IgD-negative memory B cell (primary cell): ENCODE data around the gene RAB37. TPM values are rescaled to one million over a fixed set of nuclear protein-coding genes. Genes with fewer than 3 reads are reported as not detected.

Experiments
- H3K27ac Mint-ChIP-seq, 3 donors: one replicate each; pipeline ENCODE4 v1.8.0; 2020 to 2022; ENCODE audit warnings: mild to moderate bottlenecking in 3 of 3, mixed read lengths in 3 of 3, moderate library complexity in 1 of 3
- H3K27me3 Mint-ChIP-seq: one replicate; pipeline ENCODE4 v1.8.0; 2021; ENCODE audit warnings: mixed read lengths
- H3K36me3 Mint-ChIP-seq: one replicate; pipeline ENCODE4 v1.8.0; 2020; ENCODE audit warnings: mild to moderate bottlenecking, mixed read lengths
- H3K4me1 Mint-ChIP-seq, 3 donors: one replicate each; pipeline ENCODE4 v1.8.0; 2020 to 2022; ENCODE audit warnings: mixed read lengths in 3 of 3, mild to moderate bottlenecking in 1 of 3
- H3K4me3 Mint-ChIP-seq, 4 donors: one replicate each; pipeline ENCODE4 v1.8.0; 2020 to 2022; ENCODE audit warnings: mild to moderate bottlenecking in 4 of 4, mixed read lengths in 4 of 4, moderate library complexity in 3 of 4
- H3K9me3 Mint-ChIP-seq, 3 donors: one replicate each; pipeline ENCODE4 v1.8.0; 2020 to 2021; ENCODE audit warnings: mixed read lengths in 3 of 3, mild to moderate bottlenecking in 1 of 3
- polyA plus RNA-seq: library from polyadenylated mRNA; unstranded; fragments of 300-500 nt; fragmentation: Illumina TruSeq; gene quantifications from one replicate; pipeline ENCODE4 v1.2.3, GENCODE V29; 2021

Gene RAB37
- polyA plus RNA-seq, 1 donor from 2014 or later, result 76.5 TPM

- Mint-ChIP-seq H3K27me3 (no peaks in the 10 kb centered on the region), H3K36me3 (no peaks in the 10 kb centered on the region), H3K4me3 (peak overlapping the region in 1 of 4 donors; percentile 54), H3K4me1 (peaks cover 43 to 53% (median 53%) of the 10 kb centered on the region in 3 donors), H3K27ac (no peak overlapping the region), H3K9me3 (no peaks in the 10 kb centered on the region)
These were observed 8.6 kb downstream of the RAB37 start for GRCh38 chr17:74745548-74746177.

- Mint-ChIP-seq H3K27ac (peak overlapping the region in 2 of 3 donors; percentile 53 to 57), H3K4me3 (peak overlapping the region; percentile 12 to 98 (median 71)), H3K27me3 (no peaks in the 10 kb centered on the region), H3K4me1 (peaks cover 48 to 55% (median 54%) of the 10 kb centered on the region in 3 donors), H3K36me3 (no peaks in the 10 kb centered on the region), H3K9me3 (no peaks in the 10 kb centered on the region)
These were observed 9.3 kb downstream of the RAB37 start for GRCh38 chr17:74746376-74746775.

- Mint-ChIP-seq H3K9me3 (no peaks in the 10 kb centered on the region), H3K36me3 (no peaks in the 10 kb centered on the region), H3K4me3 (peak overlapping the region in 3 of 4 donors; percentile 58 to 98 (median 84)), H3K27ac (peak overlapping the region in 2 of 3 donors; percentile 53 to 57), H3K27me3 (no peaks in the 10 kb centered on the region), H3K4me1 (peaks cover 43 to 54% (median 50%) of the 10 kb centered on the region in 3 donors)
These were observed 9.9 kb downstream of the RAB37 start for GRCh38 chr17:74746922-74747321.

DNA sequence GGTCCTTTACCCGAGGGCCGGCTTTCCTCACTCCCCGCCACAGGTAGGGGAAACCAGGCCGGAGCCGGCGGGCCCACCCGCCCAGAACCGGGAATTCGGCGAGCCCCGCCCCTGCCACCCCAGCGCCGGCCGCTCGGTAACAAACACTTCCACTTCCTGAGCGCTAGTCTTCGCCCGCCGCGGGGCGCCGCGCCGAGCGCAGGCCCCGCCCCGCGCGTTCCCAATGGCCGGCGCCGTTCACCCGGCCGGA is 11.1 kb downstream of the RAB37 start:
- Mint-ChIP-seq H3K4me1 (peaks cover 39 to 52% (median 48%) of the 10 kb centered on the region in 3 donors), H3K27me3 (no peaks in the 10 kb centered on the region), H3K4me3 (peak overlapping the region; percentile 49 to 98 (median 74)), H3K36me3 (peaks cover 4% of the 10 kb centered on the region), H3K27ac (peak overlapping the region in 1 of 3 donors; percentile 80), H3K9me3 (no peaks in the 10 kb centered on the region)

GRCh38 chr17:74748529-74749278 is 11.6 kb downstream of the RAB37 start, which contains the start of gene NHERF1:
NHERF1 (plus strand) TSS chr17:74748628; CDS start chr17:74748847, 219 bp downstream.
- Mint-ChIP-seq H3K27me3 (no peaks in the 10 kb centered on the region), H3K36me3 (peaks cover 4% of the 10 kb centered on the region), H3K4me1 (peaks cover 37 to 49% (median 45%) of the 10 kb centered on the region in 3 donors), H3K4me3 (peak within 1 kb of the TSS; percentile 90 to 98 (median 96)), H3K27ac (peak within 1 kb of the TSS in 2 of 3 donors; percentile 80 to 85), H3K9me3 (no peaks in the 10 kb centered on the region)

- H3K27me3 Mint-ChIP-seq, result no peaks in the 10 kb centered on the region
- peaks cover 4% of the 10 kb centered on the region for H3K36me3 Mint-ChIP-seq
- H3K4me1 Mint-ChIP-seq, result peaks cover 31 to 42% (median 38%) of the 10 kb centered on the region in 3 donors
- peak overlapping the region in 2 of 3 donors; percentile 71 to 85 for H3K27ac Mint-ChIP-seq
- H3K4me3 Mint-ChIP-seq, result peak overlapping the region; percentile 90 to 98 (median 96)
- H3K9me3 Mint-ChIP-seq, result no peaks in the 10 kb centered on the region
These were observed 12.4 kb downstream of the RAB37 start for GRCh38 chr17:74749279-74750038.

DNA sequence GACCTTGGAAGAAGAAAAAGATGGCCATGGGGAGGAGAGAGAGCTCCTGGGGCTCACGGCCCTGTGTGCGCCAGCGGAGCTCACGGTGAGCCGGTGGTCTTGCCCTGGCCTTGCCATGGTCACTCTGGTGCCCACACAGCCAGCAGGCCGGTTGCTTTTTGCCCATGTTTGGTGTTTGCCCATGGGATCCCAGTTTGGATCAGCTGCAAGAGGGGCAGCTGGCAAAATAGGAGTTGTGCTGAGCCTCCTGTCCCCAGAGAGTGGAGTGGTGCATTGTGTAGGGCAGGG is 12.9 kb downstream of the RAB37 start:
- peak overlapping the region in 2 of 3 donors; percentile 71 to 85 for H3K27ac Mint-ChIP-seq
- H3K36me3 Mint-ChIP-seq, result peaks cover 4% of the 10 kb centered on the region
- no peaks in the 10 kb centered on the region for H3K9me3 Mint-ChIP-seq
- H3K4me3 Mint-ChIP-seq, result peak overlapping the region; percentile 90 to 98 (median 96)
- H3K27me3 Mint-ChIP-seq, result no peaks in the 10 kb centered on the region
- peaks cover 26 to 42% (median 38%) of the 10 kb centered on the region in 3 donors for H3K4me1 Mint-ChIP-seq

GRCh38 chr17:74750327-74751069 is 13.4 kb downstream of the RAB37 start:
- Mint-ChIP-seq H3K4me3 (peak overlapping the region; percentile 90 to 98 (median 96)), H3K36me3 (peaks cover 4% of the 10 kb centered on the region), H3K27ac (peak overlapping the region; percentile 61 to 85 (median 77)), H3K9me3 (no peaks in the 10 kb centered on the region), H3K27me3 (no peaks in the 10 kb centered on the region), H3K4me1 (peaks cover 26 to 47% (median 39%) of the 10 kb centered on the region in 3 donors)

DNA sequence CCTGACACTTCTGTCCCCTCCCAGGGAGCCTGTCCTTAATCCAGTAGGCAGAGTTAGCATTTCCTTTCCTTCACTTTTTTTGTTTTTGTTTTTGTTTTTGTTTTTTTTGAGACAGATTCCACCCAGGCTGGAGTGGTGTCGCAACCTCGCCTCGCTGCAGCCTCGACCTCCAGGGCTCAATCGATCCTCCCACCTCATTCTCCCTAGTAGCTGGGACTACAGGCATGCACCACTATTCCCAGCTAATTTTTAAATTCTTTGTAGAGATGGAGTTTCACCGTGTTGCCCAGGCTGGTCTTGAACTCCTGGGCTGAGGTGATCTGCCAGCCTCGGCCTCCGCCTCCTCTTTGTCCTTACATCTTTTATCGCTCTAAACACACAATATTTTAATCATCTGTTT is 15.4 kb downstream of the RAB37 start:
- Mint-ChIP-seq H3K4me1 (peaks cover 26 to 57% (median 37%) of the 10 kb centered on the region in 3 donors), H3K27ac (peak overlapping the region in 2 of 3 donors; percentile 40 to 62), H3K9me3 (no peaks in the 10 kb centered on the region), H3K4me3 (peak overlapping the region in 2 of 4 donors; percentile 85 to 98), H3K27me3 (no peaks in the 10 kb centered on the region), H3K36me3 (peaks cover 6% of the 10 kb centered on the region)

GRCh38 chr17:74752822-74753401 is 15.9 kb downstream of the RAB37 start:
- no peaks in the 10 kb centered on the region for H3K27me3 Mint-ChIP-seq
- H3K4me1 Mint-ChIP-seq, result peaks cover 29 to 60% (median 41%) of the 10 kb centered on the region in 3 donors
- peak overlapping the region in 2 of 3 donors; percentile 40 to 62 for H3K27ac Mint-ChIP-seq
- H3K9me3 Mint-ChIP-seq, result no peaks in the 10 kb centered on the region
- H3K4me3 Mint-ChIP-seq, result peak overlapping the region in 2 of 4 donors; percentile 91 to 98
- H3K36me3 Mint-ChIP-seq, result peaks cover 6% of the 10 kb centered on the region

DNA sequence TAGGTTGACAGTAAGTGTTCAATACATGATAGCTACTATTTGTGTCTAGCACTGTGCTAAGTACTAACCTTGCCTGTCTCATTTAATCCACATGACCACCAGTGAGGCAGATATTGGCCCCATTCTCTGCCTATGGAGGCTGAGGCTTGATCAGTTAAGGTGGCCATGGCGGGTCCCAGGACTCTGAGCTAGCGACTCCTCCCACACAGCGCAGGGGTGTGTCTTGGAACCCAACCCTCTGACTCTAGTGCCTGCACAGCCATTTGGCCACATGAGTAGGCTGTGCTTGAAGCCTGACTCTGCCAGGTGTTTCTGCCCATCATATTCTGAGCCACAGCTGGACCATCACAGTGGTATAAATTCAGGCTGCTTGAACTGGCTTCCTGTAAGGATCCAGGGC is 17.8 kb downstream of the RAB37 start:
- Mint-ChIP-seq H3K27ac (peak overlapping the region in 1 of 3 donors; percentile 91), H3K27me3 (no peaks in the 10 kb centered on the region), H3K4me1 (peaks cover 33 to 72% (median 53%) of the 10 kb centered on the region in 3 donors), H3K36me3 (peaks cover 6% of the 10 kb centered on the region), H3K4me3 (peak overlapping the region in 3 of 4 donors; percentile 47 to 84 (median 56)), H3K9me3 (no peaks in the 10 kb centered on the region)

GRCh38 chr17:74755533-74755932 is 18.5 kb downstream of the RAB37 start:
- Mint-ChIP-seq H3K36me3 (peaks cover 6% of the 10 kb centered on the region), H3K27ac (no peak overlapping the region), H3K4me1 (peaks cover 31 to 65% (median 46%) of the 10 kb centered on the region in 3 donors), H3K4me3 (peak overlapping the region in 2 of 4 donors; percentile 56 to 84), H3K27me3 (no peaks in the 10 kb centered on the region), H3K9me3 (no peaks in the 10 kb centered on the region)

DNA sequence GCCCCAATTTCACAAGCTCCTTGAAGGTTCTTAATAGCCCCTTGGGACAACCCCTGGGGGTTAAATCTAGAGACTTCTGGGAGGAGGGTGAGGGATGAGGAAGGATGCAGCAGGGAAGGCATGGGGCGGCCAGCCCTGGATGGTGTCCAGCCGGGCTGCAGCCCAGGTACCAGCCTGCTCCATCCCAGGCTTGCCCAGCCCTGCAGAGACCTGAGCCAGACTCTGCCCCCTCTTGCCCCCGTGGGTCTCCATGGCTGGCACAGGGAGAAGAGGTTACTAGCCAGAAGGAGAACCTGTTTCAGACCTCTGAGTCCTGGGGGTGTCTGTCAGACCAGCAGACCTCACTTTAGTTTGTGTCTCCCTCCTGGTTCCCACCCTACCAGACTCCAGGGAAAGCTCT is 19.8 kb downstream of the RAB37 start:
- Mint-ChIP-seq H3K4me1 (peaks cover 24 to 56% (median 35%) of the 10 kb centered on the region in 3 donors), H3K27ac (peak overlapping the region in 2 of 3 donors; percentile 71 to 76), H3K36me3 (peaks cover 6% of the 10 kb centered on the region), H3K9me3 (no peaks in the 10 kb centered on the region), H3K4me3 (peak overlapping the region in 3 of 4 donors; percentile 2 to 85 (median 67)), H3K27me3 (no peaks in the 10 kb centered on the region)

DNA sequence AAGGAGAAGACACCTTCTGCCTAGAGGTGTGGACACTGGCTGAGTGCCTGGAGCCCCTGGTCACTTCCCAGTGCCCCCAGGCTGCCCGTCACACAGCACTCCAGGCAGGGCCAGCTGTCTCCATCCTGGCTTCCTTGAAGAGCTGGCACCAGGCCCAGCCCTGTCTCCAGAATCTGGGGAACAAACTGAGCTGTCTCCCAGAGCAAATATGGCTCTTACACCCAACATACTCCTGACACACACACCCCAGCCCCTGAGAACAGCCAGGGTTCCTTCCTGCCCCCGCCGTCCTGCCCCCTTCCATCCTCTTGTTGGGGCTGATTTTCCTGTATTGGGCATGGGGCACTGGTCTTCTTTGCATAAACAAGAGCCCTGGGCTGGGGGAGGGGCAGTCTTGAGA is 20.4 kb downstream of the RAB37 start:
- Mint-ChIP-seq H3K27ac (peak overlapping the region in 1 of 3 donors; percentile 76), H3K27me3 (no peaks in the 10 kb centered on the region), H3K36me3 (peaks cover 6% of the 10 kb centered on the region), H3K4me3 (peak overlapping the region in 1 of 4 donors; percentile 85), H3K9me3 (no peaks in the 10 kb centered on the region), H3K4me1 (peaks cover 22 to 52% (median 35%) of the 10 kb centered on the region in 3 donors)
